ENCODE data around the gene RIT2. TPM values are rescaled to one million over a fixed set of nuclear protein-coding genes. Genes with fewer than 3 reads are reported as not detected.

RIT2 gene
- total RNA-seq, 4 donors from 2014 or later: not detected

DNA sequence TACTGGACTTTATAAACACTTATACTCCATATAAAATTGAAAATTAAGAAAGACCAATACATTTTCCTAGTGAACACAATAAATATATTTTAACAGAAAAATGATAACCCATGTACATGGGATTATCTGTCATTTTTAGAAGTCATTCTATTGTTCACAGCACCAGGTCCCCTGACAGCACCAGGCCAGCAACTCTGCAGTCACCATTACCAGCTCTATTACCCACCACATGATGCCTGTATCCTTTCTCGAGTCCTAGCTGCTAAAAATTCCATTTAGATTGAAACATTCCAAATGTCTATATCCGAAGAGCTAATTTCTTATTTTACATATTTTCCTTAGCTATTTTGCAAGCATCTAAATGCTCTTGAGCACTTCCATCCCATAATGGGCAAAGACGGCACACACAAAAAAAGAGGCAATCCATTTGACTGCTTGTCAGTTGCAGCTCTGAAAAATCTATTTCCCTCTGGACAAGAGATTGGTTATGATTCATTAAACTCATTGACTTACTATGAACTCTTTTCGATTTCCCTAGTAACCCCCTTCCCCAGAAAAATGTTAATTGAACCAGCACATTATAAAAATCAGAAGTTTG is 336.9 kb downstream of the RIT2 start:
- TF ChIP-seq POLR2A (IDR thresholded peaks at IDR 0.05) (no peak), POLR2AphosphoS5 (IDR thresholded peaks at IDR 0.05) (no peak), CTCF (IDR thresholded peaks at IDR 0.05) (no peak), EP300 (IDR thresholded peaks at IDR 0.05) (no peak)
- Histone ChIP-seq H3K27me3 (no peaks in the 10 kb centered on the region), H3K36me3 (no peaks in the 10 kb centered on the region), H3K9me3 (no peaks in the 10 kb centered on the region), H3K4me1 (no peaks in the 10 kb centered on the region), H3K27ac (no peak overlapping the region), H3K4me3 (no peak overlapping the region)
- no peak for ATAC-seq
- 46 to 58% methylated on average over 4 of the region's 4 CpGs for WGBS, 2 donors (ENCODE audit: low coverage in 1 of 2)

GRCh38 chr18:42778024-42778423 is 337.5 kb downstream of the RIT2 start:
- H3K4me1 ChIP-seq: no peaks in the 10 kb centered on the region
- no peaks in the 10 kb centered on the region for H3K9me3 ChIP-seq
- ATAC-seq: no peak
- no peak overlapping the region for H3K4me3 ChIP-seq
- no peak for TF ChIP-seq POLR2AphosphoS5 (IDR thresholded peaks at IDR 0.05)
- no peak for TF ChIP-seq POLR2A (IDR thresholded peaks at IDR 0.05)
- TF ChIP-seq EP300 (IDR thresholded peaks at IDR 0.05): no peak
- TF ChIP-seq CTCF (IDR thresholded peaks at IDR 0.05): no peak
- no peak overlapping the region for H3K27ac ChIP-seq
- H3K36me3 ChIP-seq: no peaks in the 10 kb centered on the region
- no peaks in the 10 kb centered on the region for H3K27me3 ChIP-seq

DNA sequence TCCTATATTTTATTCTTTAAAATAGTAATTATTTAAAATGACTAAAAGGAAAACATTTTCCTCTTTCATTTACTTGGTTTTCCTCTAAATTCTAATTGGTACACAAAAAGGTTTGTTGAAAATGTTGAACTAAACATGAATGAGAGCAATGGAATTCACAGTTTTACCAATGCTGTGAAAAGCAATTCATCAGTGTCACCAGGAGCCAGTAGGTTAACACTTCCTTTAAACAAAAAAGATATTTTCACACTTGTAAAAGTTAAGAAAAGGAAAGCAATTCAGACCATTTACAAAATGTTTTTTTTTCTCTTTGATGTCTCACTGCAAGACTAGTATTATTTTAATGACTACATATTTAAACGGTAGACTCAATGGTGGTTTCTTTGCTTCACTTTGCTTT is 341.6 kb downstream of the RIT2 start:
- WGBS, 2 donors (ENCODE audit: low coverage in 1 of 2): 0 to 4% methylated on average over 1 of the region's 1 CpG
- TF ChIP-seq POLR2A (IDR thresholded peaks at IDR 0.05) (no peak), EP300 (IDR thresholded peaks at IDR 0.05) (no peak), CTCF (IDR thresholded peaks at IDR 0.05) (no peak), POLR2AphosphoS5 (IDR thresholded peaks at IDR 0.05) (no peak)
- ATAC-seq: no peak

DNA sequence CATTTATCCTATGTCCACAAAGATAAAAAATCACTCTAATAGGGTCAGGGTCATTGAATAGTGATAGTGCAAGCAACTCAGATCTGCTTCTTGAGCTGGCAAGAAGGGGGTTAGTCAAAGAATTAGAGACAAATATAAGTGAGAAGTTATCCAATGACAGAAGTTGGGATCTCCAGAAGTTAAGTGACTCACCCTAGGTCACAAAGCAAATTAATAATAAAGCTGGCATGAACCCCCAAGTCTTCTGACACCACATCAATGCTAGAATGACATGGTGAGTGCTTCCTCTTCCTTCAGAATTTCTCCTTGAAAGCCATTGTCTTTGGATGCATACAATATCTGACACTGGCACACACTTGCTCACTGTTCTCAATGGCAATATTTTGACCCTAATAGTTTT is 343.5 kb downstream of the RIT2 start:
- ATAC-seq: no peak
- Histone ChIP-seq H3K4me3 (no peak overlapping the region), H3K9me3 (peaks cover 0 to 7% (median 0%) of the 10 kb centered on the region in 3 donors), H3K36me3 (no peaks in the 10 kb centered on the region), H3K27ac (no peak overlapping the region), H3K27me3 (no peaks in the 10 kb centered on the region), H3K4me1 (no peaks in the 10 kb centered on the region)
- TF ChIP-seq POLR2A (IDR thresholded peaks at IDR 0.05) (no peak), CTCF (IDR thresholded peaks at IDR 0.05) (no peak), POLR2AphosphoS5 (IDR thresholded peaks at IDR 0.05) (no peak), EP300 (IDR thresholded peaks at IDR 0.05) (no peak)

More for the DNA sequence above, 341.6 kb downstream of the RIT2 start:
- Histone ChIP-seq H3K27me3 (no peaks in the 10 kb centered on the region), H3K4me3 (no peak overlapping the region), H3K27ac (no peak overlapping the region), H3K9me3 (peaks cover 0 to 7% (median 0%) of the 10 kb centered on the region in 3 donors), H3K4me1 (no peaks in the 10 kb centered on the region), H3K36me3 (no peaks in the 10 kb centered on the region)

DNA sequence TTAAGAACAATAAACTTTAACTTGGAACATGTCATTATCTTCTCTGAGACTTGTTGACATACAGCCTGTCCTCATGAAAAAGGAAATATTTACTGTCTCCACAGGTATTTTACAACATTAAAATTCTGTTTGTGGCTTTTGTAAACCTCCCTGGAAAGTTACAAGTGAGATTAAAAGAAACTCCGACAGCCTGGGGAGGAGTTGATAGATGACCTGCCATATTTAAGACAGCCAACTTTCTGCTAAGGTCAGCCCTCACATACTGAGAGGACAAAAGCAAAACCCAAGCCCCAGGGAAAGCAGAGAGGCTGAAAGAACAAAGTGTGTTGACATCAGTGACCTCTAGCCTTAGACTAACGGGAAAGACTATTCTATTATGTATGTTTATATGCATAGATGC is 350.2 kb downstream of the RIT2 start:
- no peak for ATAC-seq
- Histone ChIP-seq H3K9me3 (peaks cover 0 to 3% (median 0%) of the 10 kb centered on the region in 3 donors), H3K4me1 (no peaks in the 10 kb centered on the region), H3K4me3 (no peak overlapping the region), H3K36me3 (no peaks in the 10 kb centered on the region), H3K27me3 (no peaks in the 10 kb centered on the region), H3K27ac (no peak overlapping the region)
- 23 to 29% methylated on average over 2 of the region's 2 CpGs for WGBS, 2 donors (ENCODE audit: low coverage in 1 of 2)
- TF ChIP-seq POLR2A (IDR thresholded peaks at IDR 0.05): no peak
- TF ChIP-seq CTCF (IDR thresholded peaks at IDR 0.05): no peak
- TF ChIP-seq EP300 (IDR thresholded peaks at IDR 0.05): no peak
- TF ChIP-seq POLR2AphosphoS5 (IDR thresholded peaks at IDR 0.05): no peak
